ENCODE data around the gene NLRP2B. TPM values are rescaled to one million over a fixed set of nuclear protein-coding genes. Genes with fewer than 3 reads are reported as not detected.

NLRP2B gene
- total and polyA plus RNA-seq, 4 experiments from 2014 or later, result not detected

GRCh38 chrX:57669961-57670360 is 10.1 kb downstream of the NLRP2B start:
- ChIA-PET POLR2A (ENCODE audit: partially characterized antibody) (no interaction called here), CTCF (ENCODE audit: partially characterized antibody) (no interaction called here)
- H3K4me1 Mint-ChIP-seq, result no peaks in the 10 kb centered on the region
- H3K27me3 ChIP-seq (ENCODE audit: insufficient read depth, low read length), result no peaks in the 10 kb centered on the region
- intact Hi-C loops (cut with micrococcal nuclease), result no loop called here
- no peaks in the 10 kb centered on the region for H3K36me3 Mint-ChIP-seq
- no peak overlapping the region for H3K27ac Mint-ChIP-seq
- no peaks in the 10 kb centered on the region for H3K4me1 ChIP-seq (ENCODE audit: insufficient read depth, low read length)
- peaks cover 0 to 1% of the 10 kb centered on the region in 2 donors for H3K27me3 Mint-ChIP-seq
- H3K9me3 ChIP-seq (ENCODE audit: control insufficient read depth in 1 of 2, low read length in 2 of 2), result no peaks in the 10 kb centered on the region
- H3K9me3 Mint-ChIP-seq, result peaks cover 0 to 23% (median 7%) of the 10 kb centered on the region in 8 donors
- H3K4me3 ChIP-seq (ENCODE audit: low read length in 2 of 2), result no peak overlapping the region
- DNase-seq, result no peak
- no peak overlapping the region for H3K27ac ChIP-seq (ENCODE audit: low read depth, low read length)
- H3K4me3 Mint-ChIP-seq, result no peak overlapping the region
- H3K36me3 ChIP-seq (ENCODE audit: insufficient read depth, low read length), result no peaks in the 10 kb centered on the region

- CTCF ChIA-PET (ENCODE audit: partially characterized antibody), result no interaction called here
- no peak for DNase-seq
- POLR2A ChIA-PET (ENCODE audit: partially characterized antibody), result no interaction called here
- Histone ChIP-seq H3K9me3 (ENCODE audit: control insufficient read depth in 1 of 2, low read length in 2 of 2) (no peaks in the 10 kb centered on the region), H3K4me3 (ENCODE audit: low read length in 2 of 2) (no peak overlapping the region), H3K27me3 (ENCODE audit: insufficient read depth, low read length) (no peaks in the 10 kb centered on the region), H3K27ac (ENCODE audit: low read depth, low read length) (no peak overlapping the region), H3K4me1 (ENCODE audit: insufficient read depth, low read length) (no peaks in the 10 kb centered on the region), H3K36me3 (ENCODE audit: insufficient read depth, low read length) (no peaks in the 10 kb centered on the region)
- Mint-ChIP-seq H3K9me3 (no peaks in the 10 kb centered on the region), H3K27me3 (no peaks in the 10 kb centered on the region), H3K4me1 (no peaks in the 10 kb centered on the region), H3K4me3 (no peak overlapping the region), H3K36me3 (no peaks in the 10 kb centered on the region), H3K27ac (no peak overlapping the region)
- intact Hi-C loops (cut with micrococcal nuclease), result no loop called here
Measured at GRCh38 chrX:57667010-57667409, 13.1 kb downstream of the NLRP2B start.

- CTCF ChIA-PET (ENCODE audit: partially characterized antibody), result no interaction called here
- Histone ChIP-seq H3K4me1 (ENCODE audit: insufficient read depth, low read length) (no peaks in the 10 kb centered on the region), H3K27me3 (ENCODE audit: insufficient read depth, low read length) (no peaks in the 10 kb centered on the region), H3K4me3 (ENCODE audit: low read length in 2 of 2) (no peak overlapping the region), H3K36me3 (ENCODE audit: insufficient read depth, low read length) (no peaks in the 10 kb centered on the region), H3K27ac (ENCODE audit: low read depth, low read length) (no peak overlapping the region), H3K9me3 (ENCODE audit: control insufficient read depth in 1 of 2, low read length in 2 of 2) (no peaks in the 10 kb centered on the region)
- H3K27ac Mint-ChIP-seq, result no peak overlapping the region
- no peaks in the 10 kb centered on the region for H3K27me3 Mint-ChIP-seq
- no peak for DNase-seq
- H3K9me3 Mint-ChIP-seq, result peaks cover 0 to 25% (median 10%) of the 10 kb centered on the region in 8 donors
- H3K4me3 Mint-ChIP-seq, result no peak overlapping the region
- no peaks in the 10 kb centered on the region for H3K36me3 Mint-ChIP-seq
- POLR2A ChIA-PET (ENCODE audit: partially characterized antibody), result no interaction called here
- intact Hi-C loops (cut with micrococcal nuclease), result no loop called here
- H3K4me1 Mint-ChIP-seq, result no peaks in the 10 kb centered on the region
Measured at GRCh38 chrX:57655065-57655464, 25.0 kb downstream of the NLRP2B start.

GRCh38 chrX:57652705-57653104 is 27.4 kb downstream of the NLRP2B start:
- H3K27me3 ChIP-seq (ENCODE audit: insufficient read depth, low read length), result no peaks in the 10 kb centered on the region
- ChIA-PET POLR2A (ENCODE audit: partially characterized antibody) (no interaction called here), CTCF (ENCODE audit: partially characterized antibody) (no interaction called here)
- no peaks in the 10 kb centered on the region for H3K9me3 ChIP-seq (ENCODE audit: control insufficient read depth in 1 of 2, low read length in 2 of 2)
- peaks cover 0 to 25% (median 10%) of the 10 kb centered on the region in 8 donors for H3K9me3 Mint-ChIP-seq
- no peaks in the 10 kb centered on the region for H3K36me3 ChIP-seq (ENCODE audit: insufficient read depth, low read length)
- no peaks in the 10 kb centered on the region for H3K36me3 Mint-ChIP-seq
- no peak overlapping the region for H3K27ac Mint-ChIP-seq
- no peak overlapping the region for H3K4me3 Mint-ChIP-seq
- no peak overlapping the region for H3K4me3 ChIP-seq (ENCODE audit: low read length in 2 of 2)
- intact Hi-C loops (cut with micrococcal nuclease), result no loop called here
- no peak overlapping the region for H3K27ac ChIP-seq (ENCODE audit: low read depth, low read length)
- H3K4me1 Mint-ChIP-seq, result no peaks in the 10 kb centered on the region
- no peaks in the 10 kb centered on the region for H3K4me1 ChIP-seq (ENCODE audit: insufficient read depth, low read length)
- no peak for DNase-seq
- no peaks in the 10 kb centered on the region for H3K27me3 Mint-ChIP-seq

- Histone ChIP-seq H3K4me1 (ENCODE audit: insufficient read depth, low read length) (no peaks in the 10 kb centered on the region), H3K9me3 (ENCODE audit: control insufficient read depth in 1 of 2, low read length in 2 of 2) (no peaks in the 10 kb centered on the region), H3K36me3 (ENCODE audit: insufficient read depth, low read length) (no peaks in the 10 kb centered on the region), H3K27ac (ENCODE audit: low read depth, low read length) (no peak overlapping the region), H3K4me3 (ENCODE audit: low read length in 2 of 2) (no peak overlapping the region), H3K27me3 (ENCODE audit: insufficient read depth, low read length) (no peaks in the 10 kb centered on the region)
- Mint-ChIP-seq H3K4me3 (no peak overlapping the region), H3K4me1 (no peaks in the 10 kb centered on the region), H3K9me3 (peaks cover 0 to 22% (median 10%) of the 10 kb centered on the region in 8 donors), H3K36me3 (no peaks in the 10 kb centered on the region), H3K27me3 (no peaks in the 10 kb centered on the region), H3K27ac (peak overlapping the region in 1 of 7 donors; percentile 30)
- intact Hi-C loops (cut with micrococcal nuclease), result no loop called here
- CTCF ChIA-PET (ENCODE audit: partially characterized antibody), result no interaction called here
- POLR2A ChIA-PET (ENCODE audit: partially characterized antibody), result no interaction called here
- DNase-seq, result no peak
Measured at GRCh38 chrX:57651169-57651919, 28.7 kb downstream of the NLRP2B start.

- no peaks in the 10 kb centered on the region for H3K4me1 ChIP-seq (ENCODE audit: insufficient read depth, low read length)
- H3K27me3 Mint-ChIP-seq, result no peaks in the 10 kb centered on the region
- H3K27ac ChIP-seq (ENCODE audit: low read depth, low read length), result no peak overlapping the region
- no peaks in the 10 kb centered on the region for H3K4me1 Mint-ChIP-seq
- no peaks in the 10 kb centered on the region for H3K9me3 Mint-ChIP-seq
- CTCF ChIA-PET (ENCODE audit: partially characterized antibody), result no interaction called here
- no peaks in the 10 kb centered on the region for H3K36me3 Mint-ChIP-seq
- POLR2A ChIA-PET (ENCODE audit: partially characterized antibody), result no interaction called here
- intact Hi-C loops (cut with micrococcal nuclease), result no loop called here
- no peak overlapping the region for H3K4me3 ChIP-seq (ENCODE audit: low read length in 2 of 2)
- DNase-seq, result no peak
- no peaks in the 10 kb centered on the region for H3K9me3 ChIP-seq (ENCODE audit: control insufficient read depth in 1 of 2, low read length in 2 of 2)
- H3K27ac Mint-ChIP-seq, result no peak overlapping the region
- H3K36me3 ChIP-seq (ENCODE audit: insufficient read depth, low read length), result no peaks in the 10 kb centered on the region
- H3K4me3 Mint-ChIP-seq, result no peak overlapping the region
- H3K27me3 ChIP-seq (ENCODE audit: insufficient read depth, low read length), result no peaks in the 10 kb centered on the region
Measured at GRCh38 chrX:57647020-57647419, 33.0 kb downstream of the NLRP2B start.

GRCh38 chrX:57643698-57644097 is 36.4 kb downstream of the NLRP2B start:
- Mint-ChIP-seq H3K27me3 (no peaks in the 10 kb centered on the region), H3K4me1 (no peaks in the 10 kb centered on the region), H3K27ac (no peak overlapping the region), H3K9me3 (peaks cover 0 to 12% (median 6%) of the 10 kb centered on the region in 8 donors), H3K4me3 (no peak overlapping the region), H3K36me3 (peaks cover 0 to 5% of the 10 kb centered on the region in 2 donors)
- Histone ChIP-seq H3K27ac (ENCODE audit: low read depth, low read length) (no peak overlapping the region), H3K27me3 (ENCODE audit: insufficient read depth, low read length) (no peaks in the 10 kb centered on the region), H3K9me3 (ENCODE audit: control insufficient read depth in 1 of 2, low read length in 2 of 2) (no peaks in the 10 kb centered on the region), H3K4me3 (ENCODE audit: low read length in 2 of 2) (no peak overlapping the region), H3K36me3 (ENCODE audit: insufficient read depth, low read length) (no peaks in the 10 kb centered on the region), H3K4me1 (ENCODE audit: insufficient read depth, low read length) (no peaks in the 10 kb centered on the region)
- POLR2A ChIA-PET (ENCODE audit: partially characterized antibody), result no interaction called here
- intact Hi-C loops (cut with micrococcal nuclease), result no loop called here
- CTCF ChIA-PET (ENCODE audit: partially characterized antibody), result no interaction called here
- no peak for DNase-seq
